WI38 (cell line): ENCODE measurements around the gene TRIM40.

Experiments
- H3K4me3 ChIP-seq: 2 replicates; pipeline ENCODE4 v1.5.1; 2011; ENCODE audit warnings: low read depth, mild to moderate bottlenecking, control low read depth, low read length
- TF ChIP-seq, protein P1 (sequence below): IDR thresholded peaks from 2 replicates; pipeline ENCODE4 v1.5.1; 2012; ENCODE audit warnings: low read depth, mild to moderate bottlenecking, control low read depth, low read length

TRIM40 gene

DNA sequence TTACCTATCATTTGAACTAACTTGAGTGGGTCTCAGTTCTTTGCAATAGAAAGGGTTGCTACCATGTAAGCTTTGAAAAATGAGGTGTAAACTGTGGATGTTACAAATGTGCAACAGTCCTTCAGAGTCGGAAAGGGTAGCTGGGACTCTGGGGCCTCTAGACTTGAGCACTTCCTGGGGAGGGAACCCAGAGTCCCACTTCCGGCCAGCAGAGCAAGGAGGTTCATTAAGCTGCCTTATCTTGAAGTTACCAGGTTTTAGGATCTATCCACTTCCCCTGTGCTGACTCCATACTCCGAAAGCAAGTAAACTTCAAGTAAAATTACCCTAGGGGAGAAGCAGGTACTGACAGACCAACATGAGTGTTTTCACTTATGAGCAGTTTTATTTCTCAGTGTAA lies 15.6 kb downstream of the TRIM40 start:
- TF ChIP-seq, protein P1, sequence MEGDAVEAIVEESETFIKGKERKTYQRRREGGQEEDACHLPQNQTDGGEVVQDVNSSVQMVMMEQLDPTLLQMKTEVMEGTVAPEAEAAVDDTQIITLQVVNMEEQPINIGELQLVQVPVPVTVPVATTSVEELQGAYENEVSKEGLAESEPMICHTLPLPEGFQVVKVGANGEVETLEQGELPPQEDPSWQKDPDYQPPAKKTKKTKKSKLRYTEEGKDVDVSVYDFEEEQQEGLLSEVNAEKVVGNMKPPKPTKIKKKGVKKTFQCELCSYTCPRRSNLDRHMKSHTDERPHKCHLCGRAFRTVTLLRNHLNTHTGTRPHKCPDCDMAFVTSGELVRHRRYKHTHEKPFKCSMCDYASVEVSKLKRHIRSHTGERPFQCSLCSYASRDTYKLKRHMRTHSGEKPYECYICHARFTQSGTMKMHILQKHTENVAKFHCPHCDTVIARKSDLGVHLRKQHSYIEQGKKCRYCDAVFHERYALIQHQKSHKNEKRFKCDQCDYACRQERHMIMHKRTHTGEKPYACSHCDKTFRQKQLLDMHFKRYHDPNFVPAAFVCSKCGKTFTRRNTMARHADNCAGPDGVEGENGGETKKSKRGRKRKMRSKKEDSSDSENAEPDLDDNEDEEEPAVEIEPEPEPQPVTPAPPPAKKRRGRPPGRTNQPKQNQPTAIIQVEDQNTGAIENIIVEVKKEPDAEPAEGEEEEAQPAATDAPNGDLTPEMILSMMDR = no peak

GRCh38 chr6:30152016-30152673 lies 16.2 kb downstream of the TRIM40 start:
- H3K4me3 ChIP-seq = no peak overlapping the region
- TF ChIP-seq, protein P1 = no peak

More for the DNA sequence above, 15.6 kb downstream of the TRIM40 start:
- H3K4me3 ChIP-seq = no peak overlapping the region

DNA sequence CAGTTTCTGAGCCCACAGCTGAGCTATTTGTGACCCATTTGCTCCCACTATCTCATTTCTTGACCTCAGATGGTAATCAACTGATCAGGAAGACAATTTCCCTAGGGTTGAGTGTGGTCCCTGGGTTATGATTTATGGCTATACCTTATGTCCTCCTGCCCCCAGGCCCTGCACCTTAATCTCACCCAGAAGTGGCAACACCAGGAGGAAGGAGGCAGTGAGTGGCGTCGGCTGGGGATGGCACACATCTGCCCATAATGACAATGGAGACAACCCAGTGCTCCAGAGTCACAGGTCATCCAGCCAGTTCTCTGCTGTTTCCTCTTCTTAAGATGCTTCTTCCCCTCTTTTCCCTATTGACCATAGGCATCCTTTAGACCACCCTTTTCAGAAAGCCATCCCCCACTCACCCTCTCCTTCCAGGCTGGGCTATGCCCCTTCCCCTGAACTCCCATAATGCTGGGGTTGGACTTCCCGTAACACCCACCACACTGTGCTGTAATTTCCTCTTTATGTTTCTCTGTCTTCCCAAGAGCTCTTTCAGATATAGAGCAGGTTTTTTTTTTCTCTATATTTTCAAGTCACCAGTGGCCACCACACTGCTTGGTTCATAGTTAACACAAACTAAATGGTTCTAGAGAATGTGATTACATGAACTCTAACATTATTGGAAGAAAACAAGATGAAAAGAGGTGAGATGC lies 17.1 kb downstream of the TRIM40 start:
- TF ChIP-seq, protein P1 = no peak

GRCh38 chr6:30154061-30154460 lies 18.1 kb downstream of the TRIM40 start:
- no peak overlapping the region for H3K4me3 ChIP-seq
- TF ChIP-seq, protein P1 = no peak

More for the DNA sequence above, 17.1 kb downstream of the TRIM40 start:
- H3K4me3 ChIP-seq = no peak overlapping the region

GRCh38 chr6:30154709-30155519 lies 19.0 kb downstream of the TRIM40 start:
- H3K4me3 ChIP-seq = no peak overlapping the region
- TF ChIP-seq, protein P1 = no peak

DNA sequence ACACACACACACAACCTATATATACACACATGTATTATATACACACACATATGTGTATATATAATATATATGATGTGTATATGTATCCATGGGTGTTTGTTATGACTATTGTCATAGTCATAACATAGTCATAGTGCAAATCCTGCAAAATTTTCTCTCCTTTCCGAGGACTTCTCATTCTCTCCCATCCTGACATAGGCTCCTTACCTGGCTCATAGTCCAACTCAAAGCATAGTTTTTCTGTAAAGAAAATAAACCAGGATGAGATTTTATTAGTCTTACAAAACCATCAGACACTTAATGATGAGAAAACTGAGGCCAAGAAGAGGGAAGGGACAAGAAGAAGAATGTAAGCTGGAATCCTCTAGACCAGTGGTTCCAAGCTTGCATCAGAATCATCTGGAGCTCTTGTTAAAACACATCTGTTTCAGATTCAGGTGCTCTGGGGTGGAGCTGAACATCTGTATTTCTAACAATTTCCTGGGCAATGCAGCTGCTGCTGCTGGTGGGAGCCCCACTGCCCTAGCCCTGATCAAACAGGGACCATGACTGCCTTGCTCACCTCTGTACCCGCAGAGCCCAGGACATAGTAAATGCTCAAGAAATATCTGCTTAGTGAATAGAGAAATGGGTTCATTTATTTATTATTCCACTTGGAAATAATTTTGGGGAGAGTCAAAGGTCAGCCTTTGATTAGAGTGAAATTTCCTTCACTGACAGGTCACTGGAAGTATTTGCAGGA lies 19.8 kb downstream of the TRIM40 start:
- TF ChIP-seq, protein P1 = no peak
- H3K4me3 ChIP-seq = no peak overlapping the region
